Panc1 (cell line): Measurements from ENCODE around the gene JDP2. TPM values are rescaled to one million over a fixed set of nuclear protein-coding genes. Genes with fewer than 3 reads are reported as not detected.

Experiments used
- ATAC-seq: fragments of 200-7000 bp; cut with Tn5 transposase; 2 replicates; pipeline ENCODE4 v1.9.1; 2020; ENCODE audit warnings: mild to moderate bottlenecking, moderate library complexity
- BruUV-seq: library from RNA; stranded (reverse); fragments of 400-500 nt; replicated peaks from 2 replicates; lab custom pipeline; 2021; lab: Mats Ljungman, UMichigan
- CTCF ChIA-PET: fragments of 300-600 bp; sonication (Branson Sonifier 250); formaldehyde crosslinking; loops from one replicate; lab custom pipeline; 2022; ENCODE audit warnings: antibody characterized with exemption; lab: Charles Lee
- POLR2A ChIA-PET: fragments of 300-600 bp; sonication (Branson Sonifier 250); formaldehyde crosslinking; loops from one replicate; lab custom pipeline; 2022; ENCODE audit warnings: antibody characterized with exemption; lab: Charles Lee
- DNase-seq: peaks from one replicate; pipeline ENCODE4 v3.0.0-alpha.2; 2010; ENCODE audit warnings: low read depth, low spot score
- H3K27ac ChIP-seq: 2 replicates; pipeline ENCODE4 v1.5.1; 2011; ENCODE audit warnings: mild to moderate bottlenecking, low read length, inconsistent platforms
- H3K27me3 ChIP-seq: fragments of 200-500 bp; sonication (Bioruptor generic); 2 replicates; pipeline ENCODE4 v1.6.0; 2014; ENCODE audit warnings: low read length, inconsistent platforms; ENCODE audit not compliant: control insufficient read depth, insufficient read depth
- H3K36me3 ChIP-seq: fragments of 200-500 bp; sonication (Bioruptor generic); 2 replicates; pipeline ENCODE4 v1.5.1; 2014; ENCODE audit warnings: inconsistent platforms, mild to moderate bottlenecking, low read length, moderate library complexity; ENCODE audit not compliant: control insufficient read depth, insufficient read depth
- H3K4me1 ChIP-seq: 2 replicates; pipeline ENCODE4 v1.5.1; 2011; ENCODE audit warnings: inconsistent platforms, mild to moderate bottlenecking, low read length, moderate library complexity; ENCODE audit not compliant: control insufficient read depth, insufficient read depth
- H3K4me3 ChIP-seq, 2 experiments: 2 replicates each; pipeline ENCODE4 v1.5.1; 2011 to 2012; ENCODE audit warnings: low read depth in 2 of 2, low read length in 2 of 2, mild to moderate bottlenecking in 2 of 2, inconsistent platforms in 1 of 2, moderate library complexity in 1 of 2
- H3K9me3 ChIP-seq: fragments of 200-500 bp; sonication (Bioruptor generic); 2 replicates; pipeline ENCODE4 v1.5.1; 2014; ENCODE audit warnings: low read depth, mild to moderate bottlenecking, inconsistent platforms, low read length, moderate library complexity; ENCODE audit not compliant: control insufficient read depth, insufficient read depth
- CTCF ChIP-seq: fragments of 450-650 bp; IDR thresholded peaks from 2 replicates; pipeline ENCODE4 v1.5.1; 2017; ENCODE audit warnings: mild to moderate bottlenecking
- POLR2AphosphoS5 ChIP-seq: IDR thresholded peaks from 2 replicates; pipeline ENCODE4 v1.6.1; 2012; ENCODE audit warnings: mild to moderate bottlenecking, low read depth, low read length, moderate library complexity
- REST ChIP-seq, 2 experiments: IDR thresholded peaks; 2 replicates each; pipeline ENCODE4 v1.6.1; 2011 to 2012; ENCODE audit warnings: low read depth in 2 of 2, control low read depth in 1 of 2, low read length in 1 of 2, mild to moderate bottlenecking in 1 of 2, moderate library complexity in 1 of 2; ENCODE audit not compliant: insufficient read depth in 1 of 2
- SIN3A ChIP-seq: IDR thresholded peaks from 2 replicates; pipeline ENCODE4 v1.6.1; 2012; ENCODE audit warnings: low read depth, mild to moderate bottlenecking, low read length, moderate library complexity, borderline replicate concordance; ENCODE audit not compliant: insufficient read depth
- TCF7L2 ChIP-seq: IDR thresholded peaks from 2 replicates; pipeline ENCODE4 v1.6.1; 2011; ENCODE audit warnings: mild to moderate bottlenecking, low read depth, low read length, inconsistent platforms
- in situ Hi-C: cut with HindIII; loops from 2 replicates; pipeline ENCODE4 v1.10.0; 2016; ENCODE audit warnings: low sequenced_read_pairs, low pct_unique_long_range_greater_than_20kb
- intact Hi-C: fragments of 100-400 bp; cut with micrococcal nuclease; formaldehyde crosslinking; loops from one replicate; pipeline ENCODE4 v1.10.0; 2022; ENCODE audit not compliant: unreplicated experiment
- total RNA-seq: library from RNA; stranded (reverse); gene quantifications from one replicate; pipeline ENCODE4 v1.2.1, GENCODE V29; 2021; ENCODE audit not compliant: unreplicated experiment

JDP2 gene
- total RNA-seq, 1 experiment from 2014 or later = 17.5 TPM

GRCh38 chr14:75514673-75515628 lies 87.1 kb downstream of the JDP2 start:
- intact Hi-C loops = no loop called here
- CTCF ChIA-PET = interaction anchor here (0.6 kb wide), 1 partner anchor 17 kb away, joined by 5 read pairs; no protein-coding TSS in a partner anchor
- peak overlapping the region; percentile 17 to 50 for H3K4me3 ChIP-seq

More at GRCh38 chr14:75514673-75515628, 87.1 kb downstream of the JDP2 start:
- H3K4me1 ChIP-seq = no peaks in the 10 kb centered on the region
- H3K27ac ChIP-seq = 0 out of 2 replicates have a peak overlapping the region, but pooled peaks have one; percentile 29
- H3K36me3 ChIP-seq = no peaks in the 10 kb centered on the region
- ATAC-seq = peak; percentile 76
- BruUV-seq = no TSS peak
- TF ChIP-seq REST (IDR thresholded peaks at IDR 0.05; ENCODE audit: insufficient read depth in 1 of 2, low read depth in 2 of 2, low read length in 1 of 2) = no peak
- TF ChIP-seq TCF7L2 = no peak
- no peak for TF ChIP-seq POLR2AphosphoS5
- TF ChIP-seq CTCF = no peak
- TF ChIP-seq SIN3A = no peak
- no peak for DNase-seq
- POLR2A ChIA-PET = no interaction called here
- in situ Hi-C loops = no loop called here
- no peaks in the 10 kb centered on the region for H3K9me3 ChIP-seq
- H3K27me3 ChIP-seq = no peaks in the 10 kb centered on the region
